Neural cell (in vitro differentiated cells): ENCODE data around the gene SPATA46.

Source experiments
- CTCF ChIP-seq: fragments of 450-650 bp; IDR thresholded peaks from 2 replicates; pipeline ENCODE4 v1.5.1; 2014; ENCODE audit warnings: antibody characterized with exemption, mild to moderate bottlenecking, moderate library complexity; ENCODE audit not compliant: poor library complexity, severe bottlenecking
- EP300 ChIP-seq: fragments of 450-650 bp; conservative IDR thresholded peaks from 2 replicates; pipeline ENCODE4 v1.6.1; 2014; ENCODE audit warnings: antibody characterized with exemption, mild to moderate bottlenecking, moderate library complexity; ENCODE audit not compliant: poor library complexity, severe bottlenecking
- EZH2 ChIP-seq: fragments of 200-600, 300-800 bp; shearing (Covaris generic), sonication (generic); IDR thresholded peaks from 2 replicates; pipeline ENCODE4 v1.6.1; 2014; ENCODE audit warnings: antibody characterized with exemption, low read length, borderline replicate concordance, mild to moderate bottlenecking; ENCODE audit not compliant: insufficient read depth, poor library complexity, severe bottlenecking
- MXI1 ChIP-seq: fragments of 450-650 bp; conservative IDR thresholded peaks from 2 replicates; pipeline ENCODE4 v1.6.1; 2014; ENCODE audit warnings: antibody characterized with exemption, mild to moderate bottlenecking; ENCODE audit not compliant: poor library complexity, severe bottlenecking
- POLR2AphosphoS5 ChIP-seq: IDR thresholded peaks from 2 replicates; pipeline ENCODE4 v1.6.1; 2012
- RAD21 ChIP-seq: fragments of 450-650 bp; conservative IDR thresholded peaks from 2 replicates; pipeline ENCODE4 v1.6.1; 2014; ENCODE audit warnings: antibody characterized with exemption, mild to moderate bottlenecking, moderate library complexity
- REST ChIP-seq: IDR thresholded peaks from 2 replicates; pipeline ENCODE4 v1.6.1; 2012; ENCODE audit warnings: borderline replicate concordance
- SMC3 ChIP-seq: fragments of 450-650 bp; conservative IDR thresholded peaks from 2 replicates; pipeline ENCODE4 v1.6.1; 2014; ENCODE audit warnings: antibody characterized with exemption, mild to moderate bottlenecking, moderate library complexity; ENCODE audit not compliant: poor library complexity
- TAF1 ChIP-seq: IDR thresholded peaks from 2 replicates; pipeline ENCODE4 v1.6.1; 2012; ENCODE audit warnings: low read depth

DNA sequence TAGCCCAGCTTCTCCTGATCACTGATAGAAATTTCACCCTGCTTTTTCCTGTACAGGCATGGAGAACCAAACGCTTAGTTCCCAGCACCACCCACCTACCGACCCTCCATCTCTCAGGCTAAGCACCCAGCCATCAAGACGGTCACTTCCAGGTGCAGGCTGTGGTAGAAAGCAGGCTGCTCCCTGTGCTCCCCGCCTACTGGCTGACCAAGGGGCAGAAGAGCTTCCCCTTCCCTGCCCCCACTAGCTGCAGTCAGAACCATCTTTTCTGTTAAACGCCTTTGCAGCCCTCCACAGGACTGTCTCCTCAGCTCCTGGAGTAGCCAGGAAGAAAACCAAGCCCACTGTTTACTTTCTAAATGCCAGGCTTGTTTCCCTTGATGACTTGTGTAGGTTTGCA, 23.0 kb downstream of the SPATA46 start:
- no peak for TF ChIP-seq MXI1
- TF ChIP-seq EP300 = no peak
- no peak for TF ChIP-seq RAD21
- no peak for TF ChIP-seq CTCF
- no peak for TF ChIP-seq POLR2AphosphoS5
- TF ChIP-seq TAF1 = no peak
- TF ChIP-seq EZH2 = no peak
- TF ChIP-seq REST = no peak
- no peak for TF ChIP-seq SMC3
